ENCODE results near the gene ROBO2. TPM values are rescaled to one million over a fixed set of nuclear protein-coding genes. Genes with fewer than 3 reads are reported as not detected.

The ROBO2 gene
- total RNA-seq, 6 donors from 2014 or later, result 12.0 to 29.1 (median 14.0) TPM

- Histone ChIP-seq H3K36me3 (no peaks in the 10 kb centered on the region), H3K27me3 (no peaks in the 10 kb centered on the region), H3K4me3 (no peak overlapping the region), H3K9me3 (no peaks in the 10 kb centered on the region), H3K27ac (no peak overlapping the region), H3K4me1 (no peaks in the 10 kb centered on the region)
- WGBS, 2 donors, result 86 to 95% methylated on average over 3 of the region's 3 CpGs
- TF ChIP-seq CTCF (IDR thresholded peaks at IDR 0.05) (no peak), POLR2AphosphoS5 (IDR thresholded peaks at IDR 0.05) (no peak), EP300 (IDR thresholded peaks at IDR 0.05) (no peak), POLR2A (IDR thresholded peaks at IDR 0.05) (no peak)
- DNase-seq (no peak), ATAC-seq (ENCODE audit: low FRiP score in 2 of 2) (no peak)
Measured at GRCh38 chr3:77045686-77046085, 5.8 kb downstream of the ROBO2 start.

- WGBS, 2 donors, result 88 to 90% methylated on average over 5 of the region's 5 CpGs
- ATAC-seq (ENCODE audit: low FRiP score in 2 of 2), result no peak
- DNase-seq, result no peak
- no peak for TF ChIP-seq POLR2AphosphoS5 (IDR thresholded peaks at IDR 0.05)
- TF ChIP-seq CTCF (IDR thresholded peaks at IDR 0.05), result no peak
- no peak for TF ChIP-seq POLR2A (IDR thresholded peaks at IDR 0.05)
- no peak for TF ChIP-seq EP300 (IDR thresholded peaks at IDR 0.05)
- no peaks in the 10 kb centered on the region for H3K9me3 ChIP-seq
- H3K4me1 ChIP-seq, result no peaks in the 10 kb centered on the region
- H3K4me3 ChIP-seq, result no peak overlapping the region
- H3K36me3 ChIP-seq, result no peaks in the 10 kb centered on the region
- H3K27ac ChIP-seq, result no peak overlapping the region
- H3K27me3 ChIP-seq, result no peaks in the 10 kb centered on the region
Measured at GRCh38 chr3:77048186-77048585, 8.3 kb downstream of the ROBO2 start.

GRCh38 chr3:77051591-77051990 is 11.7 kb downstream of the ROBO2 start:
- H3K27ac ChIP-seq, result no peak overlapping the region
- H3K4me3 ChIP-seq, result no peak overlapping the region
- TF ChIP-seq EP300 (IDR thresholded peaks at IDR 0.05) (no peak), POLR2A (IDR thresholded peaks at IDR 0.05) (no peak), CTCF (IDR thresholded peaks at IDR 0.05) (no peak), POLR2AphosphoS5 (IDR thresholded peaks at IDR 0.05) (no peak)
- H3K9me3 ChIP-seq, result no peaks in the 10 kb centered on the region
- H3K36me3 ChIP-seq, result no peaks in the 10 kb centered on the region
- DNase-seq (no peak), ATAC-seq (ENCODE audit: low FRiP score in 2 of 2) (no peak)
- H3K27me3 ChIP-seq, result no peaks in the 10 kb centered on the region
- 85 to 89% methylated on average over 5 of the region's 5 CpGs for WGBS, 2 donors
- no peaks in the 10 kb centered on the region for H3K4me1 ChIP-seq

- TF ChIP-seq POLR2A (IDR thresholded peaks at IDR 0.05) (no peak), EP300 (IDR thresholded peaks at IDR 0.05) (no peak), CTCF (IDR thresholded peaks at IDR 0.05) (no peak), POLR2AphosphoS5 (IDR thresholded peaks at IDR 0.05) (no peak)
- ATAC-seq (ENCODE audit: low FRiP score in 2 of 2) (no peak), DNase-seq (no peak)
- H3K27me3 ChIP-seq, result no peaks in the 10 kb centered on the region
- H3K4me3 ChIP-seq, result no peak overlapping the region
- H3K27ac ChIP-seq, result no peak overlapping the region
- WGBS, 2 donors, result 85 to 91% methylated on average over 2 of the region's 2 CpGs
- no peaks in the 10 kb centered on the region for H3K9me3 ChIP-seq
- H3K36me3 ChIP-seq, result no peaks in the 10 kb centered on the region
- no peaks in the 10 kb centered on the region for H3K4me1 ChIP-seq
Measured at GRCh38 chr3:77052051-77052501, 12.2 kb downstream of the ROBO2 start.
